AG09319 (cell line): ENCODE measurements around the gene SLC6A20.

Experiments
- DNase-seq: peaks from one replicate; pipeline ENCODE4 v3.0.0-alpha.2; 2010; ENCODE audit warnings: low read depth; ENCODE audit errors: extremely low read depth
- TF ChIP-seq, protein P1 (sequence below): IDR thresholded peaks from 2 replicates; pipeline ENCODE4 v1.5.1; 2011; ENCODE audit warnings: low read depth, mild to moderate bottlenecking, inconsistent platforms, low read length, moderate library complexity

The SLC6A20 gene

GRCh38 chr3:45799586-45799985 is 3.2 kb upstream of the SLC6A20 start:
- TF ChIP-seq, protein P1, sequence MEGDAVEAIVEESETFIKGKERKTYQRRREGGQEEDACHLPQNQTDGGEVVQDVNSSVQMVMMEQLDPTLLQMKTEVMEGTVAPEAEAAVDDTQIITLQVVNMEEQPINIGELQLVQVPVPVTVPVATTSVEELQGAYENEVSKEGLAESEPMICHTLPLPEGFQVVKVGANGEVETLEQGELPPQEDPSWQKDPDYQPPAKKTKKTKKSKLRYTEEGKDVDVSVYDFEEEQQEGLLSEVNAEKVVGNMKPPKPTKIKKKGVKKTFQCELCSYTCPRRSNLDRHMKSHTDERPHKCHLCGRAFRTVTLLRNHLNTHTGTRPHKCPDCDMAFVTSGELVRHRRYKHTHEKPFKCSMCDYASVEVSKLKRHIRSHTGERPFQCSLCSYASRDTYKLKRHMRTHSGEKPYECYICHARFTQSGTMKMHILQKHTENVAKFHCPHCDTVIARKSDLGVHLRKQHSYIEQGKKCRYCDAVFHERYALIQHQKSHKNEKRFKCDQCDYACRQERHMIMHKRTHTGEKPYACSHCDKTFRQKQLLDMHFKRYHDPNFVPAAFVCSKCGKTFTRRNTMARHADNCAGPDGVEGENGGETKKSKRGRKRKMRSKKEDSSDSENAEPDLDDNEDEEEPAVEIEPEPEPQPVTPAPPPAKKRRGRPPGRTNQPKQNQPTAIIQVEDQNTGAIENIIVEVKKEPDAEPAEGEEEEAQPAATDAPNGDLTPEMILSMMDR = no peak

DNA sequence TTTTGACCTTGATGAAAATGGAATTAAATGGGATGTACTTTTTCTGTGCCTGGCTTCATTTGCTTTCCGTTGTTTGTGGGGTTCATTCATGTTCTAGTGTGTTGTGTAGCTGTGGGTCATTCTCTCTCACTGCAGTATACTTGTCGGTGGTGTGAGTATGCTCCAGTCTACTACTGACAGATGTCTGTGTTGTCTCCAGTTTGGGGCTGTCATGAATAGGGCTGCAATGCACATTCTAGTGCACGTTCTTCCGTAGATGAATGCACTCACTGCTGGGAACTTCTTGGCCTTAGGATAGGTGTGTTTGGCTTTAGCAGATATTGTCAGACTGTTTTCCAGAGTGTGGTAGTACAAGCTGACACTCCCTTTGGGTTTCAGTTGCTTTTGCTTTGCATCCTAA is 1.7 kb upstream of the SLC6A20 start:
- no peak for DNase-seq

More at GRCh38 chr3:45799586-45799985, 3.2 kb upstream of the SLC6A20 start:
- no peak for DNase-seq

GRCh38 chr3:45796902-45797637 is 734 bp upstream of the SLC6A20 start:
- no peak for DNase-seq
- TF ChIP-seq, protein P1 = no peak

More for the DNA sequence above, 1.7 kb upstream of the SLC6A20 start:
- TF ChIP-seq, protein P1 = no peak

DNA sequence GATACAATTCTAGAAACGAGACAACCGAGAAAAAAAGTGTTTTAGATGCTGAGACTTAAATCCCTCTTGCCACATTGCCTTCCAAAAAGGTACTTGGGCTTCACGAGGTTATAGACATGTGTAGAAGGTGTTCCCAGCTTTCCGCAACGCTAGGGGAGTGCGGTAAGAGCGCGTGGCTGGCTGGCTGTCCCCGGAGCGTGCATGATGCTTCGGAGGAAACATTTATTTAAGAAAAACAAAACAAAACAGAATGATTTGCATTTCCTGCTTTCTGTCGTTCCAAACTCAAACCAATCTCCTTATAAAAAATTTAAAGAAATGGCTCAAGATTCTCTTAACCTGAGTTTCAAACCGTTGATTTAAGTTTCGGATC is 841 bp downstream of the SLC6A20 start:
- TF ChIP-seq, protein P1 = no peak

DNA sequence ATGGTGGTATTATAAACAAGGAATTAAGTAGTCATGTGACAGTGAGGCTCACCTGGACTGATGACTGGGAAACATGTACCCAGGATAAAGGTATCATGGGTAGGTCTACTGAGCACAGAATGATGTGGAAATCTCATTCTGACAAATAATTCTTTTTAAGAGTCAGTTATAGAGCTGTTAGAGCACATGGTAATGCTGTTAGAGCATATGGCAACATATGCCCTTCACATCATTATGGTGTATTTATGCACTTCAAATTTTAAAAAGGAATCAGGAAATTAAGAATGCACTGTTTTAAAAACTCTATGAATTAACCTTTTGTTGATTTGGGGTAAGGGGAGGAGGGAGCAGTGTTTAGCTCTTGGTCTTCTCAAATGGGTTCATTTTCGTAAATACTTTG is 1.7 kb downstream of the SLC6A20 start:
- TF ChIP-seq, protein P1 = no peak
- no peak for DNase-seq

More for the DNA sequence above, 841 bp downstream of the SLC6A20 start:
- DNase-seq = no peak

DNA sequence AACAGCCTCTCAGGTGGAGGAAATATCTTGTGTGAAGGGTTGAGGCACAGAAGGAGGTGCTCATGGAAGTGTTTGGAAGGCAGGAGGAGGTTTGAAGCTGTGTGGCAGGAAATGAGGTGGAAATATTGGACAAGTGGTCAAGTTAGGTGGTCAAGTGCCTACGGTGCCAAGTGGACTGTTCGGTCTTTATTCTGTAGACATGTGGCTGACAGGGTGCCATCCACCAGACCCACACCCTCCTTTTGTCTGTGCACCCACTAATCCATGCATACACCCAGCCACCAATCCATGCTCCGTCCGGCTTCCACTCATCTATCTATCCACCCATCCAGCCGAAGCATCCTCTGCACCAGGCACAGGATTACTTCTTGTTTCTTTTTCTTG is 2.2 kb downstream of the SLC6A20 start:
- DNase-seq = no peak
- TF ChIP-seq, protein P1 = no peak

GRCh38 chr3:45793482-45794176 is 2.7 kb downstream of the SLC6A20 start:
- no peak for DNase-seq
- TF ChIP-seq, protein P1 = no peak
